ENCODE measurements around the gene CHRNB2.
"Not testable (repeated sequence)": the region's sequence is repeated elsewhere in the genome, so short reads cannot be mapped to it uniquely, and the experiment has no call there.

The CHRNB2 gene, protein sequence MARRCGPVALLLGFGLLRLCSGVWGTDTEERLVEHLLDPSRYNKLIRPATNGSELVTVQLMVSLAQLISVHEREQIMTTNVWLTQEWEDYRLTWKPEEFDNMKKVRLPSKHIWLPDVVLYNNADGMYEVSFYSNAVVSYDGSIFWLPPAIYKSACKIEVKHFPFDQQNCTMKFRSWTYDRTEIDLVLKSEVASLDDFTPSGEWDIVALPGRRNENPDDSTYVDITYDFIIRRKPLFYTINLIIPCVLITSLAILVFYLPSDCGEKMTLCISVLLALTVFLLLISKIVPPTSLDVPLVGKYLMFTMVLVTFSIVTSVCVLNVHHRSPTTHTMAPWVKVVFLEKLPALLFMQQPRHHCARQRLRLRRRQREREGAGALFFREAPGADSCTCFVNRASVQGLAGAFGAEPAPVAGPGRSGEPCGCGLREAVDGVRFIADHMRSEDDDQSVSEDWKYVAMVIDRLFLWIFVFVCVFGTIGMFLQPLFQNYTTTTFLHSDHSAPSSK

DNA sequence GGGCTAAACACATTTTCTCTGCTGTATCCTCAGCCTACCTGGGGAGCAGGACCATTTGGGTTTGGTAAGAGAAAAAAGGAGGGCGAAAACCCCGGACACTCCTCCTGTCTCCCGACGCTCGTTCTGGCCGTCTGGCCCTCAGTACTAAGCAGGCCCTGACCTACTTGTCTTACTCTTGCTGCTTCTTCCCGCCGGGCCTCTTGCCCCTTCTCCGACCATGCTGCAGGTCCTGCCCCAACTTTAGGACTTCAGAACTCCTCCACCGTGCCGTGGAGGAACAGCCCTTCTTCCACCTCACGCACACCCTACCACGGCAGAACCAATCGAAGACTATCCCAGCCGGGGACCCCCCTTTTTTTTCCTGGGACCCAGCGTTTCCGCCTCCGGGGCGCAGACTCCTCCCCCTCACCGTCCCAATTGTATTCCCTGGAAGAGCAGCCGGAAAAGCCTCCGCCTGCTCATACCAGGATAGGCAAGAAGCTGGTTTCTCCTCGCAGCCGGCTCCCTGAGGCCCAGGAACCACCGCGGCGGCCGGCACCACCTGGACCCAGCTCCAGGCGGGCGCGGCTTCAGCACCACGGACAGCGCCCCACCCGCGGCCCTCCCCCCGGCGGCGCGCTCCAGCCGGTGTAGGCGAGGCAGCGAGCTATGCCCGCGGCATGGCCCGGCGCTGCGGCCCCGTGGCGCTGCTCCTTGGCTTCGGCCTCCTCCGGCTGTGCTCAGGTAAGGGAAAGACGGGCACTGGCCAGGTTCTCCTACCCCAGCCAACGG lies at the start of gene CHRNB2:
CHRNB2 (plus strand) TSS at position 393 of the 771 bp plus-strand sequence; CDS start at position 660, 267 bp downstream.
- DNase-seq (ENCODE audit: low read depth) = no peak

DNA sequence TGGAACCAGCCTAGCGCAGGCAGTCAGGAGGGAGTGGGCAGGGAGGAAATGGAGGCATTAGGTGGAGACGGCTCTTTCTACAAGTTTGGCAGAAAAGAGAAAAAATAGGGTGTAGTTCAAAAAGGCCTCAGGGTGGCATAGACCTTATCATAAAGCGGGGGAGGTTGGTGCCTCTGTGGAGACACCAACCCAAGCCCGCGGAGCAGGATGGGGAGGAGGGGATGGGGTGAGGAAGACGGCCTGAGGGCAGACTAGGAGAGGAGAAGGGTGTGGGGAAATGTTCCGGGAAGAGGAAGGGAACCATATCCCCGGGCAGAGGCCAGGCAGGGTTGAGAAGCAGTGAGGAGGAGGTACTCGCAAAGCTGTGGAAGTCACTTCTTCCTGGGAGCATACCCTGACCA lies 48.0 kb upstream of the CHRNB2 start:
- DNase-seq (ENCODE audit: low read depth) = no peak

DNA sequence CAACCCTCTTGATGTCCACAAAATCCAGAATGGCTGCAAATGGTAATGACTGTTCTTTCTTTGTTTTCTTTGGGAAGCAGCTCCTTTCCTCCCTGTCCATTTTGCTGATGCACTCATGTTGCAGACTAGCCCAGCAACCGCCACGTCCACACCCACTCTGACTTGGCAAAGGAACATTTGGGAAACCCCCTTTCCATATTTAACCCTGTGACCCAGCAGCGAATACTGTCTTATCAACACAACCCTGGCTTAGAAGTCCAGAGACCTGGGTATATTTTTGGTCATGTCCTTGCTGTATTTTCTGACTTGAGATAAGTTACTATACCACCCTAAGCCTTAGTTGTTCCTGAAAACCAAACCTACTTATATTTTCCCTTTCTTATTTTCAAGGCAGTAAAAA lies 47.2 kb upstream of the CHRNB2 start:
- no peak for DNase-seq (ENCODE audit: low read depth)

DNA sequence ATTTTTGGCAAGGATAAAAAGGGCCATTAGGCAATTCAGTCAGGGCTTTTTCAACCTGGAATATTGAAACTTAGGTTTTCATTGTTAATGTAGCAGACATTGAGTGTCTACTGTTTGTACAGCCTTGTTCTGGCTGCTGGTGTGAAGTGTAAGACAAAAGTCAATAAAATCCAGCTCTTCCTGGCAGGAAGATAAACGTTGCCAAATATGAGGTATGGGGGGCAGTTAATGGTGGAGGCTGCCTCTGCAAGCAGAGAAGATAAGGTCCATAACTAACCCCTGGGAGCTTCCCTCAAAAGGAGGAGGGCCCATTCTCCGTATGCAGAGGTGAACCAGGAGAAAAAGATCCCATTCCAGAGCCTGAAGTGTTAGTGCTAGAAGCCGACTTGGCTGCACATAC lies 45.9 kb upstream of the CHRNB2 start:
- DNase-seq (ENCODE audit: low read depth) = no peak

DNA sequence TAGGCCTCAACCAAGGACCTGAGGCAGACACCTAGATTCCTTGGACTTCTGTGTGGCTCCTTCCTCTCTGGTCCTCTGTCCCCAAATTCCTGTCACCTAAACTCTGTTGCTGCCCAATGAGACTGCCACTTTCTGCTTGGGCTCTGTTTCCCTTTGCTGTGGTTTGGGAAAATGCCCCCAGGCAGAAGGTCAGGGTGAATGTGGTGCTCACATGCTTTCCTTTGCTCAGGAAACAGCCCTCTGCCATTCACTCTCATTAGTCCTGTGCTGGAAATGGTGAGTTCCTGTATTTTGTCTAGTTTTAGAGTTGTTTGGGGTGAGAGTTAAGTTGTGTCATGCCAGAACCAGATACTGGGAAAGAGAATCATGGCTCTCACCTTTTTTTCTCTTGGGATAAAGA lies 42.7 kb upstream of the CHRNB2 start:
- no peak for DNase-seq (ENCODE audit: low read depth)

DNA sequence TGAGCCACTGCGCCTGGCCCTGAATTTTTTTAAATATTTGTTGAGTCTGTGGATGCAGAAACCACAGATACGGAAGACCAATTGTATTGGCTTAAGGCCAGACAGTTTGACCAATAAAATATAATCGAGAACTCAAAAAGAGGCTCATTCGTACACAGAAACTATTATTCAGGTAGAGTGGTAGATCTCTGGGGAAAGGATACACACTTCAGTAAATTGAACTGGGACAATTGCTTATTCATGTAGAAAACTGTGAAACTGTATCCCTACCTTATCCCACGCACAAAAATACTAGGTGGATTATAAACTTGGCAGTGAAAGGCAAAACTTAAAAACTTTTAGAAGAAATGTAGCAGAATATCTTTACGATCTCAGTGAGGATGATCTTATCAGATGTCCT lies 40.4 kb upstream of the CHRNB2 start:
- DNase-seq (ENCODE audit: low read depth) = no peak

DNA sequence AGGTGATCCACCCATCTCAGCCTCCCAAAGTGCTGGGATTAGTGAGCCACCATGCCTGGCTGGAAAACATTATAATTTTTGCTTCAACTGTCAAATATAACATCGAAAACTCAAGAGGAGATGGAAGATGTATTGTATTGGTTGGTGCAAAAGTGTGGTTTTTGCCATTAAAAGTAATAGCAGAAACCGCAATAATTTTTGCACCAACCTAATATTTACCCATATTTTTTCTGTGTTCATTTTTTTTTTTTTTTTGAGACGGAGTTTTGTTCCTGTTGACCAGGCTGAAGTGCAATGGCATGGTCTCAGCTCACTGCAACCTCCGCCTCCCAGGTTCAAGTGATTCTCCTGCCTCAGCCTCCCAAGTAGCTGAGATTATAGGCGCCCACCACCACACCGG lies 38.3 kb upstream of the CHRNB2 start:
- no peak for DNase-seq (ENCODE audit: low read depth)

DNA sequence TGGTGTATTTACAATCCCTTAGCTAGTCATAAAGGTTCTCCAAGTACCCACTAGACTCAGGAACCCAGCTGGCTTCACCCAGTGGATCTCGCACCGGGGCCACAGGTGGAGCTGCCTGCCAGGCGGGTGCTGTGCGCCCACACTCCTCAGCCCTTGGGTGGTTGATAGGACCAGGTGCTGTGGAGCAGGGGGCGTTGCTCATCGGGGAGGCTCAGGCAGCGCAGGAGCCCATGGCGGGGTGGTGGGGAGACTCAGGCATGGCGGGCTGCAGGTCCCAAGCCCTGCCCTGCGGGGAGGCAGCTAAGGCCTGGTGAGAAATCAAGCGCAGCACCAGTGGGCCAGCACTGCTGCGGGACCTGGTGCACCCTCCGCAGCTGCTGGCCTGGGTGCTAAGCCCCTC lies 35.6 kb upstream of the CHRNB2 start:
- not testable (repeated sequence) for DNase-seq (ENCODE audit: low read depth)

DNA sequence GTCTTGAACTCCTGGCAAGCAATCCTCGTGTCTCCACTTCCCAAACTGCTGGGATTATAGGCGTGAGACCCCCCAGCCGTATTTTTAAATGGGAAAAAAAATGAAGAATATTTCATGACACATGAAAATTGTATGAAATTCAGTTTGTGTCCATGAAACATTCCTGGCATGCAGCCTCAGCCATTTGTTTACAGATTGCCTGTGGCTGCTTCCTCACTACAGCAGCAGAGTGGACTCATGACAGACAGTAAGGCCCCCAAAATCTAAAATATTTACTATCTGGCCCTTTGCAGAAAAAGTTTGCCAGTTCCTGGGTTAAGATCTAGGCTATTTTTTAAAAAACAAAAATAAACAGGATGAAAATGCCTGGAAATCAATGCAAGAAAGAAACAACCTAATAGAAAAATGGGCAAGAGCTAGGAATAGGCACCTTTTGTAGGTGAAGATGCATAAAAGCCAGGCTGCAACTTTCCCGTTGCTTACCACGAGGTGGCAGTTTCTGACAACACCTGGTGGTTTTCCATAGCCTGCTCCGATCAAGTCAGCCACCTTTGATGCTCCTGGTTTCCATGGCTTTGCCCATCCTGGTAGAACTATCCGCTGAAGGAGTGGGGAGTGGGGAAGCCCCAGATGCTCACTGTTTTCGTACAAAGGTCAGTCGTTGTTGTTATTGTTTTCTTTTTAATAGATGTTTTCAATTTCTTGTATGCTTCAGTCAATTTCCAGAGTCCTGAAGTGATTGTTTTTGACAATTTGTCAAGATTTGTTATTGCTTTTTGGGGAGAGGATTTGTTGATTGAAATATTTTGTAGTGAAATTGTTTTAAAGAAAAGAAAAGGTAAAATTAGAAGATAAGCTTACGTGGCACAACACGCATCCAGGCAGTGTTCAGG lies 33.4 kb upstream of the CHRNB2 start:
- no peak for DNase-seq (ENCODE audit: low read depth)

DNA sequence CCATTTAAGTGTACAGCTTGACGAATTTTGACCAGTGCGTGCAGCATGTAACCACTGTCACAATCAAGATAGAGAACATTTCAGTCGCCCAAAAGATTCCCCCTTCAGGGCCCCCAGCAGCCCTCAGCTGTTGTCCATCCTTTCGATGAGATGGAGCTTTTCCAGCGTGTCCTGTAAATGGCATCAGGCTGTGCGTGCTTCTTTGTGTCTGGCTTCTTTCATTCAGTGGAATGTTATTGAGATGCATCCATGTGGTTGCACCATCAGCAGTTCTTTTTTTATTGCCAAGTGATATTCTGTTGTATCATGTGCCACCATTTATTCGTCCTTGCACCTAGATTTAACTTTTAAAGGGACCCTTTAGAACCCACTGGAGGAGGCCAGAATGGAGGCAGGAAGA lies 31.0 kb upstream of the CHRNB2 start:
- DNase-seq (ENCODE audit: low read depth) = peak; percentile 14

DNA sequence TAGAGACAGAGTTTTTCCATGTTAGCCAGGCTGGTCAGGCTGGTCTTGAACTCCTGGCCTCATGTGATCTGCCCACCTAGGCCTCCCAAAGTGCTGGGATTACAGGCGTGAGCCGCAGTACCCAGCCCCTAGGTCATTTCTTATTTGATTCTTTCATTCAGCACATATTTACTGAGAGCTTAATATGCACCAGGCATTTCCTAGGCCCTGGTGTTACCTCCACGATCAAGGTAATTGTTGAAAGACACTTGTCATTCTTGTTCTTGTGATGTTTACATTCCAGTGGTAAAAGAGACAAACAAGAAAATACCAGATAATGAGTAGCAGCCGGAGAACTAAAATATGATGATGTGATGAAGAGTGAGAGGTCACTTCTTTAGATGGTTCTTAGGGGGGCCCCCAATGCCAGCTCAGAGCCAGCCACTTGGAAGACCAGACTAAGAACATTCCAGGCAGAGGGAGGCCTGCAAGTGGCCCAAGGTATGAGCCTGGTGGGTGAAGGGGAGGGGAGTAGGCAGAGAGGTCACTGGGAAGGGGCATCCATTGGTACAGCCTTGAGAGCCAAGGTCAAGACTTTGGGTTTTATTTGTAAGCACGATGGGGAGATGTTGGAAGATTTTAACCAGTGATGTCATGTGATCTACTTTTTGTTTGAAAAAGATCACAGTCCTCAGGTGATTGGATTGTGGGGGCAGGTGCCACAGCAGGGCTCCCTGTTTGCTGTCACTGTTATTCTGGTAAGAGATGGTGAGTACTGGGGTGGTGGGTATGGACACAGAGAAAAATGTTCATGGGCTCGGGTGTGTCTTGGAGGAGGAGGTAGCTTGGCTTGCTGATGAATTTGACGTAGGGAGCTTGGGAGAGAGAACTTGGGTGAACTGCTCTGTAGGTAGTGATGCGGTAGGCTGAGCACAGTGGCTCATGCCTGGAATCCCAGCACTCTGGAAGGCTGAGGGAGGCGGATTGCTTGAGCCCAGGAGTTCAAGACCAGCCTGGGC lies 27.8 kb upstream of the CHRNB2 start:
- DNase-seq (ENCODE audit: low read depth) = no peak

DNA sequence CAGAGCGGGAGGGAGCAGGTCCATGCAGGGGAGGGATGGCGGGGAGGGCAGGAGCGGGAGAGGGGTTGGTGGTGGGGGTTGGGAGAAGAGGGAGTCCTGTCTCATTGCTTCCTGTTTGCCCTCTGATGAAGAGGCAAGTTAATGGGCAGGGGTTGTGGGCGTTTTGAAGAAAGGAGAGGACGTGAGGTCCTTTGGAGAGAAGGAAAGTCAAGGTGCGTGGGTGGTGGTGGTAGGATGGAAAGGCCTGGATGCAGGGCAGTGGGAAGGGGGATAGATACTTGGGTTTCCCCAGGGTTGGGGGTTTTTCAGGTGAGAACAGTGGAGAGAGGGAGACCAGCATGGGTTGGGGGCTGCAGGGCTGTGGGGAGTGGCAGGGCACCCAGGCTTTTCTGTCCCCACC lies 26.3 kb upstream of the CHRNB2 start:
- DNase-seq (ENCODE audit: low read depth) = no peak

DNA sequence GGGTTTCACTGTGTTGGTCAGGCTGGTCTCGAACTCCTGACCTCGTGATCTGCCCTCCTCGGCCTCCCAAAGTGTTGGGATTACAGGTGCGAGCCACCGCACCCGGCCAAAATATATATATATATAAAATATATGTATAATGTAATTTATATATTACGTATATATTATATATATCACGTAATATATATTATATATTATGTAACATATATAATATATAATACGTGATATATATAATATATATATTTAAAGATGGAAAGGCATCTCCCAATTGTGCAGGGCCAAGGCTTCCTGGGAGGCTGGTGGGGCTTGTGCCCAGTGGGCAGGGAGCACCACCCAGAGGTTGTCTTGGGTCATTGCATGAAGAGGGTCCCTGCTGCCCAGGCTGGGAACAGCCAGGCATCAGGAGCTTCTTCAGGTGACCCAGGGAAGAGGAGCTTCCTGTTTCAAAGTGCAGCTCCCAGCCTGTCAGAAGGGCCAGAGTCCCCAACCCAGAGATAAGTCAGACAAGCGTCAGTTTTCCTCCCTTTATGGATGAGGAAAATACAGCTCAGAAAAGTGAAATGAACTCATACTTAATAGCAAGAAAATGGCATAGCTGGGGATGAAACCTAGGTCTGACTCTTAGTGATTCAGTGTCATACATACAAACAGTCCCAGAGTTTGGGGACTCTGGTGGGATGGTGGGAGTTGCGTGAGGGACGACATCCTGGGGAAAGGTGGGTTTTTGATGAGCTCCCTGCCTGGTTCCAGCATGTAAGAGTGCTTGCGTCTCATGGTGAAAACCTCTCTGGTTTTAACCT lies 21.1 kb upstream of the CHRNB2 start:
- DNase-seq (ENCODE audit: low read depth) = peak; percentile 39

DNA sequence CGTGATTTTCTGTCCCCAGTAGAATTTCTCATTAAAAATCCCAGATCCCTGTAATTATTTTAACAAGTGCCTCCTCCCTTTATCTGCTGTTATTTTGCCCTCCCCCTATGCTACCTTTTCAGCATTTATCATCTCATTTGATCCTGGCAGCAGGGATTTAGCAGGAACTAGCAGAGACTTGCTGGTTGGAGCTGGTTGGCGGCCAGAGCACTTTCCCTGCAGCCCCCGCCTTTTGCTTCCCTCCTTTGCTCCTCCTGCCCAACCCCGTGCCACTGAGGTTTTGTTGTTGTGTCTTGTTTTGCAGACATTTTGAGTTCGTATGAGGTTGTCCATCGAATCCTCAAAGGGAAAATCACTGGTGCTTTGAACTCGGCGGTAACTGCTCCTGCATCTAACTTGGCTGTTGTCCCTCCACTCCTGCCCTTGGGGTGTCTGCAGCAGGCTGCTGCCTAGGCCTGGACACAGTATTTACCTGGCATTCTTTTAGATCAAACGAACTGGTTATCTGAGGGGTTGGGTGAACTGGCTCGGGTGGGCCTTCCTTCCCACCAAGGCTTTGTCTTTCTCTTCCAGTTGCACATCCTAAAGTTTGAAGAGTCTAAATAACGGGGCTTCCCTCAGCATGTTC lies 20.4 kb upstream of the CHRNB2 start:
- DNase-seq (ENCODE audit: low read depth) = no peak

DNA sequence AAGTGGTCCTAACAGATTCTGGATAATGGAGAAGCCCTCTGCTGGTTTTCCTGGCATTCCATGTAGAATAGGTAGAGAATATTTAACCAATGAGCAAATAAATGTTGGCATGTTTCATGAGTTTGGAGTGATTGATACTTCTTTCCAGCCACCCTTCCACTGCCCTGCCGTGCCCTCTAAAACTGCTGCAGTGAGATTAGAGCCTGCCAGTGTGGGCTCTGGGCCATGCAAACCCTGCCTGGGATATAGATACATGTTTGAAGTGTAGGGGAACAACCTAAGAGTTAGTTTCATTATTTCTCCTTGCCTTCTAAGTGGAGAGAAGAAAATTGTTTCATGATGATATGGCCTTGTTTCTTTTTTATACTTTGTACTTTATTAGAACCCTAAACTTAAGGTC lies 19.6 kb upstream of the CHRNB2 start:
- no peak for DNase-seq (ENCODE audit: low read depth)

DNA sequence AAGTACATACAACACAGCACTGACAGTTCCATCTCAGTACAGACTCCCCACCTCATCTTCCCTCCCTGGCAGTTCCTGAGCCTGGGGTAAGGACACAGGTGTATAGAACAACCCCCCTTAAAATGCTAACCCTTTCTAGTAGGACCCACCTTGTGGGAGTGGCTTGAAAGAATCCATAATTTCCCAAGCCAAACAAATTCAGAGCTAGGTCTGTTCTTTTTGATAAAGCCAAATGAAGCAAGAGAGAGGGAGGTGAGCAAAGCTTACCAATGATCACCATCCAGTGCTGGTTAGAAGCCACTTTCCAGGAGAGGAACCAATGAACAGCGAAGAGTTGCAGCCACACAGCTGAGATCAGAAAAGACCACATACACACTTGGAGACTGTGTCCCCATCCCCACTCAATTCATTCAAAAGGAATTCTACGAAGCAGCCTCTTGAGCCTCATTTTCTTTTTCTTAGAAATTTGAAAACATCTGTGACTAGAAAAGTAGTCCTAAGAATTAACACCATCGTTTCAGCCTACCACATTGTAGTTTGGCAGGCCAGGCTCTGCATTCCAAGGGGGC lies 18.3 kb upstream of the CHRNB2 start:
- no peak for DNase-seq (ENCODE audit: low read depth)

DNA sequence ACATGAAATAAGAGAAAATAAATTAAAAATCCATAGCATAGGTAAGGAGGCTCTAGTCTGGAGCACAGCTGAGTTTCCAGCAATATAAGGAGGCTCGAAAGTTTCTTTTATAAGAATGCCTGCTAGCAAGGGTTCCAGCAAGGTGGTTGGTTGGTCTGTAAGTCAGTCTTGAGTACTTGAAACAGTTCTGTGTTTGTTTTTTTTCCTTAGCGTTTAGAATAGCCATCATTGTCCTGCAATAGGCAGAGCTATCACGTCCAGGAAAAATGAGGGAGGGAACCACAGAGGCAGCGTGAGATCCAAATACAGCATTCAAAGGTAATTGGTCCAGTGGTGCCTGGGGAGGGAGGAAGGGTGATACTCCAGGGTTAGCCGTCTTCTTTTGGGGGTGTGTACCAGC lies 17.5 kb upstream of the CHRNB2 start:
- no peak for DNase-seq (ENCODE audit: low read depth)

DNA sequence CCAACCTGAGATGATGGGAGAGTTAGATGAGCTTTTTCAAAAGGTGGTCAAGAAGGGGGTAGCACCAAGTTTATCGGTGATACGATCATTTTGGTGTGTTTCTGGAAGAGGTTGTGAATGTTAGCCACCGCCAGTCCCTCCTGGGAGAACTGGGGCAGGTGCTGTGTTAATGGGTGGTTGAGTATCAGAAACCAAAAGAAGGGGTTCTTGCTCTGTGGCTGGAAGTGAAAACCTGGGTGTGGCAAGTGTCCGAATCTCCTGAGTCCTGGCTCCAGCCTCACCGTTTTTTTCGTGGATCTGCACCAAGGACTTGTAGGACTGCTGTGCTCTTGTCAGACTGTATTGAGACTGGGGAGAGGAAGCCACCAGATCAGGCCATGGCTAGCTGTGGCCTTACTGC lies 16.9 kb upstream of the CHRNB2 start:
- no peak for DNase-seq (ENCODE audit: low read depth)

DNA sequence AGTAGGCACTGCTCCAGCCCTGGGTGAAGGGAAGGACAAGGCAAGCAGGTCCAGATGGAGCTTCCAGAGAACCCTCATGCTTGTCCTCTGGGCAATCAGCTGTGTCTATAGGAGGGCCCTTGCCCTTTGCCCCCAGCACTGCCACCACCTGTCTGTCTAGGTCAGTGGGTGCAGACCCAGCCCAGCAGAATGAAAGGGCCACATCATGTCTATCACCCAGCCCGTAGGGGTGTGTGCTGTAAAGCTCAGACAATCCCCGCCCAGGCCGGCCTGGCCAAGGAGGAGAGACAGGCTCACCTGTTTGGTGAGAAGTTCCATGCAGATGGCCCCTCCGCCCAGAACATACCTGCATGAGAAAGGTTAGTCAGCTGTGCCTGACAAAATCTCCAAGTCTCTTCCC lies 16.1 kb upstream of the CHRNB2 start:
- no peak for DNase-seq (ENCODE audit: low read depth)

Measured in fibroblast of gingiva (primary cell).